GM19467 (cell line): ENCODE measurements around the gene MRGPRD.
"Not testable (repeated sequence)": the region's sequence is repeated elsewhere in the genome, so short reads cannot be mapped to it uniquely, and the experiment has no call there.

Experiments used
- ATAC-seq: cut with Tn5 transposase; IDR thresholded peaks from one replicate; pipeline ENCODE4 v1.9.1; 2021; ENCODE audit warnings: mild to moderate bottlenecking, moderate library complexity; ENCODE audit not compliant: unreplicated experiment

MRGPRD gene

GRCh38 chr11:69005631-69006368, 25.0 kb upstream of the MRGPRD start:
- ATAC-seq, result no peak

GRCh38 chr11:69005183-69005630, 24.4 kb upstream of the MRGPRD start:
- ATAC-seq, result no peak

GRCh38 chr11:69004411-69005182, 23.8 kb upstream of the MRGPRD start:
- no peak for ATAC-seq

GRCh38 chr11:69003866-69004367, 23.1 kb upstream of the MRGPRD start:
- ATAC-seq, result no peak

GRCh38 chr11:69003301-69003865, 22.6 kb upstream of the MRGPRD start:
- ATAC-seq, result no peak

GRCh38 chr11:69002570-69003231, 21.9 kb upstream of the MRGPRD start:
- no peak for ATAC-seq

- no peak for ATAC-seq
Measured at GRCh38 chr11:69002110-69002569, 21.4 kb upstream of the MRGPRD start.

- ATAC-seq, result no peak
Measured at GRCh38 chr11:69001243-69002081, 20.7 kb upstream of the MRGPRD start.

GRCh38 chr11:69000831-69001242, 20.1 kb upstream of the MRGPRD start:
- no peak for ATAC-seq

GRCh38 chr11:69000391-69000790, 19.6 kb upstream of the MRGPRD start:
- ATAC-seq, result no peak

- not testable (repeated sequence) for ATAC-seq
Measured at GRCh38 chr11:68999748-69000355, 19.1 kb upstream of the MRGPRD start.

GRCh38 chr11:68999093-68999747, 18.4 kb upstream of the MRGPRD start:
- ATAC-seq, result no peak

GRCh38 chr11:68998390-68998911, 17.7 kb upstream of the MRGPRD start:
- no peak for ATAC-seq

- no peak for ATAC-seq
Measured at GRCh38 chr11:68997995-68998348, 17.2 kb upstream of the MRGPRD start.

GRCh38 chr11:68997124-68997994, 16.6 kb upstream of the MRGPRD start:
- ATAC-seq, result no peak

GRCh38 chr11:68996376-68997123, 15.8 kb upstream of the MRGPRD start:
- ATAC-seq, result no peak

GRCh38 chr11:68994894-68995285, 14.1 kb upstream of the MRGPRD start:
- ATAC-seq, result no peak
